Measurements from ENCODE around the gene MAP3K5.

Gene MAP3K5

DNA sequence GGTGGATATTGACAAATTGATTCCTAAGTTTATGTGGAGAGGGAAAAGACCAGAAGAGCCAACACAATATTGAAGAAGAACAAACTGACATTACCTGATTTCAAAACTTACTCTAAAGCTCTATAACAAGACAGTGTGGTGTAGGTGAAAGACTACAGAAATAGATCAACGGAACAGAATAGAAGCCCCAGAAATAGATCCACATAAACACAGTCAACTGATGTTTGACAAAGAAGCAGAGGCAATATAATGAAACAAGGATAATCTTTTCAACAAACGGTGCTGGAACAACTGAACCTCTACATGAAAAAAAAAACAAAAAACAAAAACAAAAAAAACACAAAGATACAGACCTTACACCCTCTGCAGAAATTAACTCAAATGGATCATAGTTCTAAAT is 50.2 kb downstream of the MAP3K5 start:
- no peak for DNase-seq

- no peak for DNase-seq
Measured at GRCh38 chr6:136740050-136740974, 52.0 kb downstream of the MAP3K5 start.

DNA sequence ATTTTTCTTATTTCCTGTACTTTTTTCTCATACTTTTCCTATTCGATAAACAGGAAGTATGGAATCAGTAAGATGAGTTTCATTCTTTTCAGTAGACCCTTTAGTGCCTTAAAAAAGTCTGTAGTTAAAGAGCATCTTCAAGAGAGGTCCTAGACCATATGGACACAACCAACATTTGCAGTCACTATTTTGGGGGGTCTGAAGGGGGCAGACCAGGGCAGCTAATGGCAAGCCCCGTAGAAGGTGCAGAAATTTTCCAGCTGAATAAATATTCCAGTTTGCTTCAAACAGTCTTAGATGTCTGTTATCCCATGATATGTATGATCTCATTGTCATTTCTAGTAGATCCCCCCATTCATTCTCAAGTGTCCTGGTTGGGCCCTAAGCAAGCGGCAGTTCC is 52.8 kb downstream of the MAP3K5 start:
- no peak for DNase-seq

DNA sequence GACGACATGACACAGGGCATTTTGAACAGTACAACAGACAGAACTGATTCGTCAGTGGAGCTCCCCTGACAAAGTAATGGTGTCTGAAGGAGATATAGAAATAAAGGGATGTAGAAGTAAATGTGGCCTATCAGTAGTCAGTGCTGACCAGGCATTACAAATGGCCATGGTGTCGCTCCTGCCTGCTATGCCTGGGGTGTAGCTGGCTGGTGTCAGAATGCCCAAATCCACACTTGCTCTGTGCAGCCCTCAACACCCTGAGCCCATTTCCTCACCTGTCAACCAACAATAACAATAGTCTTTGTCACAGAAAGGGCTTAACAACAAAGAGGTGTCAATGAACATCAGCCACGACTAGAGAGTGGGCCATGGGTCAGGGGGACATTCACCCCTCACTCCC is 53.2 kb downstream of the MAP3K5 start:
- no peak for DNase-seq

DNA sequence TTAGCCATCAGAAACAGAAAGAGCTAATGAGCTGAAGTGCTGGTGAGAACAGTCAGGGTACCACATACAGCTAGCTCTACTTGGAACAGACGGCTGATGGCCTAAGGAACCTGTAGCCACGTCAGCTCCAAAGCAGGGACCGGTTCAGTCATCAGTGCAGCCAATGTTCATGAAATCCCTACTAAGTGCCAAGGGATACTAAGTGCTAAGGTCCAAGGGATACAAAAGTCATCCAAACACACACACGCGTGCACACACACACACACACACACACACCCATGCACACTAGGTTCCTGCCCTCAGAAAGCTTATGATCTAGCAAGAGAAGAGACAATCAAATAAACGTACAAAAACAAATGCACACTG is 53.6 kb downstream of the MAP3K5 start:
- no peak for DNase-seq

DNA sequence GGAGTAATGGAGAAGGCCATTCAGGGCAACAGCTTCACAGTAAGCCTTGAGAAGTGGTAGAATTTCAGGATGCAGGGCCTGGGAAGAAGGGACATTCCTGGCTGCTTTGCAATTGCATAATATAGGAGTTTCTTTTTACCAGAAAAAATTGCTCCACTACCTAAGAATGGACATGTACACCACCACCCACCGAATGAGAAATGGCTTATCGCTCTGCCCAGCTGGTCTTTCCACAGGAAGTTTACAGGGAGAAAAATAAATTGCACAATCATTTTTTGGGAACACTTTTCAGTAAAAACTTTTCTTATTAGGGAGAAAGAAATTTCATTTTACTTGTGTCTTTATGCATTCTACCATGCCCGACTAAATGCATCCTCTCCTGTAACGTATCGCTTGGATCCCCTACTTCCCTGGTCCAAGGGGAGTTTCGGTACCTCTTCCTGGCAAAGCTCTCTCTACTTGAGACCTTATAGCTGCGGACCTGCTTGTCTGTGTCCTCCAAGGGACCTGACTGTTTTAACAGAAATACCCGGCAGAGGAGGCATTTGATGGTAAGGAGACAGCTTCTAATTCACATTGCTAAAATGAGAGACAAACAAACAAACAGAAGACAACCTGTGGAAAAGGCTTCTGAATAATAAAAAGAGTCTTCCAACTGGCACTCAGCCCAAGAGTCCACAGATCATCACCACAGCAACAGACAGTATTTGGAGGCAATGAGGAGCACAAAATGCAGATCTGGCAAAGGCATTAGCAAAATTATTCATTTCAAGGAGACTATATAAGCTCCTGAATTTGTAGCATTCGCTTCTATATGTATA is 54.2 kb downstream of the MAP3K5 start:
- DNase-seq, result no peak

DNA sequence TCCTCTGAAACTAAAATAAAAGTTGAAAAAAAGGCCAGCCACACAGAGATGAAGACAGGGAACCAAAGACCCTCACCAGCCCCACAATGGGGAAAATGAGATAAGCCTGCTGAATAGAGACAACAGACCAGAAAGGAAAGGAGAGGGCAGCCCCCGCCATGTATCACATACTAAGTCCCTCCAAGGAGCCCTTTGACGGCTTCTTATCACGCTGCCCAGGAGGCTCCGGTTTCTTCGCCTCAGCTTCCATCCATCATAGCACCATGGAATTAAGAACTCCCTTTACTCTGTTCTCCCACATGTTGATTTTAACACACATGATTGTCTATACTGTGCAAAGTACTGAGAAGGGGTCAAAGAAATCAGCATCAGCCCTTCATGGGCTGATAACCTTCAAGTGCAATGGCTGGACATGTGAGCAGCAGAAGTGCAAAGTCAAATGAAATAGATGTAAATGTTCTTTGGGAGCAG is 54.9 kb downstream of the MAP3K5 start:
- no peak for DNase-seq

DNA sequence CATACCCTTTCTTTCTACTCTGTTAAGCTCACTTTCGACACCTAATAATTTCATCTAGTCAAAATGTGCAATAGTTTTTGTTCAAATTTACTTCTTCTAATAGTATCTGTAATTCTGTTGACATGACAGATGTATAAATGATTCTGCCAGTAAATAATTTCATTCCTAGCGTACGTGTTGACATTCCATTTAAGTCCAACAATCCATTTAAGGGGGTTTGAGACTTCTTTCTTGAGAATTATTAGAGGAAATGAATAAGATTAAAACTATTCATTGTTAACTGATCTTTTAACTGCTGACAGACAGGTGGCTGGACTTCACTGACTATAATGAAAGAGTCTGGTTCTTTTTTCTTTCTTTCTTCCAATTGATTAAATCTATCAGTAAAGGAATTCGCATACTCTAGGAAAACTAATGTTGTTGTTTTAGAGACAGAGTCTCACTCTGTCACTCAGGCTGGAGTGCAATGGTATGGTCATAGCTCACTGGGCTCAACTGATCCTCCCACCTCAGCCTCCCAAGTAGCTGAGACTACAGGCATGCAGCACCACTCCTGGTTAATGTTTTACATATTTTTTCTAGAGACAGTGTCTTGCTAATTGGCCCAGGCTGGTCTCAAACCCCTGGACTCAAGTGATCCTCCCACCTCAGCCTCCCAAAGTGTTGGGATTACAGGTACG is 55.9 kb downstream of the MAP3K5 start:
- DNase-seq, result no peak

GRCh38 chr6:136734977-136735376 is 57.3 kb downstream of the MAP3K5 start:
- no peak for DNase-seq

DNA sequence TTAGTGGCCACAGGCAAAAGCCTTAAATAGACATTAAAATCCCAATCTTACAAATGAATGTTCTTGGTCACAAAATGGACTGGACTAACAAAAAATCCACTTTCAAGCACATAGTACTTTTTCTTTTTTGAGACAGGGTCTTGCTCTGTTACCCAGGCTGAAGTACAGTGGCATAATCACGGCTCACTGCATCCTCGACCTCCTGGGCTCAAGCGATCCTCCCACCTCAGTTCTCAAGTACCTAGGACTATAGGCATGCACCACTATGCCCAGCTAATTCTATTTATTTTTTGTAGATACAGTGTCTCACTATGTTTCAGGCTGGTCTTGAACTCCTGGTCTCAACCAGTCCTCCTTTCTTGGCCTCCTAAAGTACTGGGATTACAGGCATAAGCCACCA is 59.4 kb downstream of the MAP3K5 start:
- no peak for DNase-seq

- no peak for DNase-seq
Measured at GRCh38 chr6:136729832-136730231, 62.4 kb downstream of the MAP3K5 start.

- DNase-seq, result no peak
Measured at GRCh38 chr6:136728976-136729515, 63.2 kb downstream of the MAP3K5 start.

- DNase-seq, result no peak
Measured at GRCh38 chr6:136728033-136728939, 64.0 kb downstream of the MAP3K5 start.

- DNase-seq, result no peak
Measured at GRCh38 chr6:136726837-136727557, 65.3 kb downstream of the MAP3K5 start.

DNA sequence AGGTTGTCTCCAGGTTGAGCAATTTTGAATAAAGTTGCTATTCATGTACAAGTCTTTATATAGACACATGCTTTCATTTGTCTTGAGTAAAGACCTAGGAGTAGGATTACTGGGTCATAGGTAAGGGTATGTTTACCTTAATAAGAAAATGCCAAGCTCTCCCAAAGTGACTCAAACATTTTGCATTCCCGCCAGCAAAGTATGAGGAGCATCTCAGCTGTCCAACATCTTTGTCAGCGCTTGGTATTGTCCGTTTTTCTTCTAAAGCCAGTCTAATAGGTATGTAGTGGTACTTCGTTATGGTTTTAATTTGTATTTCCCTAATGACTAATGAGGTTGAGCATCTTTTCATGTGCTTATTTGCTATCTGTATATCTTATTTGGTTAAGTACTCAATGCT is 67.2 kb downstream of the MAP3K5 start:
- DNase-seq, result no peak

DNA sequence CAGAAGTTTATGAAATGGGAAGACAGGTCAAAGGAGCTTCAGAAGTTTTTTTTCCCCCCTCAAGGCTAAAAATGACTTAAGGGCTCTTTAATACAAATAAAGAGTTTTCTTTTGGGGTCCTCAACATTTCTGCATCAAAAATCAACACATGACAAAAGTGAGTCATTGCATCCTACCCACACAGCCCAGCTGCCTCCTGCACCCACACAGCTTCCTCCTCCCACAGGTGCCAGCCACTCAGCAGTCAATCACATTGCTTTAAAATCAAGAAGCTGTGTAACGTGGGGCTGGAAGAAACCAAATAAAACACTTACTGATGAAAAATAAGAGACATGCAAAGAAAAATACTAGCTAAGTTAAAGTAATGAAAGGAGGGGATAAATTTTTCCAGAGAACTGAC is 68.5 kb downstream of the MAP3K5 start:
- peak; percentile 52 to 63 for DNase-seq

DNA sequence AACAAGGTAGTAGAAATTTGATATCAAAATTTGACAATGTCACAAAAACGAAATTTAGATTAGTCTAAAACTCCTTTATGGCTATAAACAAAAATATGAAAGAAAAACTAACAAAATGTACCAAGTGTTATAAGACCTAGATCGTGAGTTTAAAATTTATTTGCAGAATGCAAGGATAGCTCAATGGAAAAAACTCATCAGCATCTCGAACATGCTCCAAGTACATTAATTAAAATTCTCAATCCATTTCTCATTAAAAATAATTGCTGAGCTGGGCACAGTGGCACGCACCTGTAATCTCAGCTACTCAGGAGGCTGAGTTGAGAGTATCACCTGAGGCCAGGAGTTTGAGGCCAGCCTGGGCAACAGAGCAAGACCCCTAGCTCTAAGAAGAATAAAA is 70.8 kb downstream of the MAP3K5 start:
- no peak for DNase-seq

DNA sequence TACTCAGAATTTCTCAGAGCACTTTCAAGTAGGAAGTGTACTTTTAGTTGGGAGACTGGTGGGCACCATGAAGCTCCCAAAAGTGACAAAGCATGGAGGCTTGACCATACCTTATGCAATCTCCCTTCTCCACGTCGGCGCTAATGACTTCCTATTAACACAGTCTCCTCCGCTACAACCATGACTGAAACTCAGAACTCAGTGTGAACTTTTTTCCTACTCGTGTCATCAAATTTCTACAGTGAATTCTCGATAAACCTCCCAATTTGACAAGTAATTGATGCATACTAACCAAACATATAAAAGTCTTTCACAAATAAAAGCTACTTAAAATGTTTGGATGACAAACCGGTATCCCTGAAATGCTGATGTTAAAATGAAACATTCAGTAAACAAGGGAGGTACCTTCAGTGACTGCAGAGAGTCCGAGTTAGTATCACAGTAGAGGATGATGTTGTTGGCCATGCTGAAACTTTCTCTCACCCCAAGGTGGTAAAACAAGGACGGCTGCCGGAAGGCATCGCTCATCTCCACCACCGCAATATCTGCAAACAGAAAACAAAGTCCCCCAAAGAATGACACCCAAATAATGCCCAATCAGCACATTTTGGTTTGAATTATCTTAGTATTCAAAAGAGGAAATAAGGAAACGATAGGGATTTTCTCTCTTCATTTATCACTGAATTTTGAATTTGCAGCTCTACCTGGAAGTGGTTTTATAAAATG is 72.1 kb downstream of the MAP3K5 start:
- no peak for DNase-seq

GRCh38 chr6:136719280-136720044 is 72.8 kb downstream of the MAP3K5 start:
- DNase-seq, result no peak

- DNase-seq, result no peak
Measured at GRCh38 chr6:136718476-136718875, 73.8 kb downstream of the MAP3K5 start.
